NCI-H1092 treated with DMSO at 0.1 percent for 48 hours (cell line): Measurements from ENCODE around the gene DNAH6.
A peak's percentile ranks its signal among the peaks of the same experiment; 100 is the strongest.

Experiments used
- DNase-seq: peaks from one replicate; lab custom pipeline; 2025; lab: John Stamatoyannopoulos, UW

The DNAH6 gene

DNA sequence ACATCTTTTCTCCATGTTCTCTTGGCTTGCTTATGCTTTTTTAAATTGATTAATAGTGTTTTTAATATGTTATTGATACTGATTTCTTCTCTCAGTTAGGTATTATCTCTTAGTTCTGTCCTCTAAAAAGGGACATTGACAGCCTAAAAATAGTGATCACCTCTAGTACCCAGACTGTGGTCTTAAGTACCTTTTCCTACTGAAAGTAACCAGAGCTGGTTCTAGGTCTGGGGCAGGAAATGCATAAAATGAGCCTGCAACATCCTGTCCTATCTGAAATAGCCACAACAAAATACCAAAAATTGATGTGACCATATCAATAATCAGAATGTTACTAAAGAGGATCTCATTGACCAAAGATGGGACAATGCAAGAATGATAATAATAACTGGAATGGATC is 113.3 kb downstream of the DNAH6 start:
- DNase-seq = no peak

DNA sequence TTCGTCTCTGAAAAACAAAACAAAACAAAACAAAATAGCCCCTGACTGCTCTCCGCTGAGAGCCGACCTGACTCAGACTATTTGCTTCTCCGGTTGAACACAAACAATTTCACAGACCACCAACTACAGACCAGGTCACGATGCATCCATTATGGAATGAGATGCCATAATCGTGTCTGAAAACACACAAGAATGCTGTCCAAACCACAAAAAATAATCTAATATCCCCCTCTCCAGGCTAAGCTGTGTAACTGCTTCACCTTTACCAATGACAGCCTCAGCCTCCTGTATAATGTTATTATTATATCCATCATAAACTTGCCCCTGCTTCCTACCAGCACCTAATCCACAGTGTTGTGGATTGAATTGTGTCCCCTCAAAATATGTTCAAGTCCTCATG is 114.7 kb downstream of the DNAH6 start:
- peak; percentile 28 for DNase-seq

DNA sequence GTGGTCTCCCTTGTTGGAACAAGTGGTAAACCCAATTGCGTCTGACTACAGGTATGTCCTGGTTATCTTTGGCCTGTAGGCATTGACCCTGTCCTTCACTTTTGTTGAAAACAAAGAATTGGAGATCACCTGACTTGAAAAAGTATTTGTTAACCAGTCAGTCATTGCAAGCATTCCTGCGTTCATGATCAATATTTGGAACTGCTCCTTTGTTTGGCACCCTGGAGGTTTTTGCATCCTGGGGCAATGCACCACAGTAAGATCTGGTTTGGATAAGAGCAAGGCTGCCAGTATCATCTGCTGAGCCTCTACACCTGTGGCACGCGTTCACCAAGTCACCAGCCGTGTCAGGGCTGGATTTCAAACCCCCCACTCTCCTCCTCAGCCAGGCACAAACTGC is 115.7 kb downstream of the DNAH6 start:
- no peak for DNase-seq

DNA sequence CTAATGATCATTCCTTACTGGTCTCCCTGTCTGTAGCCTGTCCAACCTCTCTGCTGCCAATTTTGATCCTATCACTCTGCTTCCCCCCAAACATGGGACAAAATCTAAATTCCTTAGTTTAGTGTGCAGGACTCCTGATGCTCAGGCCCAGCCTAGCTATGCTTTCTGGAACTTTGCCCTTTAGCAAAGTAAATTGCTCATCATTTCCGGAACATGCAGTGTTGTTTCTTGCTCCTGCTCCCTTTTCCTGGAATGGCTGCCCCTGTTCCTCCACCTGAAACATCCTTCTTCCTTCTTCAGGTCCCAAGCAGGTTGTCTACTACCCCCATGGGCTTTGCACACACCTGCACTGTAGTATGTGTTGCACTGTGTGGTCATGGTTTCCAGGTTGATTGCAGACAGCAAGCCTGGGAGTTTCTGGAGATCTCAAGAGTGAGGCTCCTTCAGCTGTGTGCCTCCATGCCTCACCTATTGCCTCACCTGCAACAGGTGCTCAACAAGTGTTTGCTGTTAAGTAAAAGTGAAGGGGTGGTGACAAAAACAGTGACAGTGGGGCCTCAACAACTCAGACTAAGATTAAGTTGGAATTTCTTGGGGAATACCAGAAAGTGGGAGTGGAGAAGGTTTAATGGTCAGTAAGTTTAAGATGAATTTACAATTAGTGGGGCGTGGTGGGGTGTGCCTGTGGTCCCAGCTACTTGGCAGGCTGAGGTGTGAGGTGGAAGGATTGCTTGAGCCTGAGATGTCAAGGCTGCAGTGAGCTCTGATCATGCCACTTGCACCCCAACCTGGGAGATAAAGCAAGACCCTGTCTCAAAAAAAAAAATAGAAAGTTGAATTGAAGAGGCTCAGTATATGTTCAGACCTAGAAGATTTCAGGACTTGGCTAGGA is 120.0 kb downstream of the DNAH6 start:
- no peak for DNase-seq

DNA sequence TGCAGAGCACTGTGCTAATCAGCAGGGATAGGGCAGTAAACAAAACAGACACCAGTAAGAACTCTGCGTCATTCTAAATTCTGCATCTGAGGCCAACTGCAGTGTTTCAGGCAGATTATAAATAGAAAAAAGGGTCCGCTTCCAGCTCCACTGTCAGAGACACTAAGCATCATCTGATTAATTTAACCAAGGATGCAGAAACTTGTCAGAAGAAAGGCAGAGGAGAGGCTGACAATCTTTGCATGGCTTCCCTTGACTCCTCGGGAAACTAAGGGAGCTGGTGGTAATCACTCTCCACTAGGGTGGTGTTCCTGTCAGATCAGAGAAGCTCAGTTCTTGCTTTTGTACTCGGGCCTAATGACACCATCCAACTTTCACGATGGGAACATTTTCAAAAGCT is 123.5 kb downstream of the DNAH6 start:
- DNase-seq = no peak

DNA sequence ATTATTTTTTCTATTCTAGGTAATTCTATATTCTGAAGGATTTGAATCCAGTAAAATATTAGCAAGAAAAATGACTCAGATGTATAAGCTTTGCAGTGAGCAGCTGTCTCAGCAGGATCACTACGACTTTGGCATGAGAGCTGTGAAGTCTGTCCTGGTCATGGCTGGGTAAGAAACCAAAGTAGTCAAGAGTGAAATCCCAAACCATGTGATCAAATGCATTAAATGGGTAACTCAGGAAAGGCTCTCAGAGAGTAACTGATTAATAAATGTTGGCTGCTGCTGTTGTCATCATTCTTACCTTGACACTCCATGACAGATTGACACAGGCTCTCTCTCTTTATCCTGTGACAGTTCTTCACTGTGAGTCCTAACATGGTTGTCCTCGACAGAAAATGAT is 124.1 kb downstream of the DNAH6 start:
- no peak for DNase-seq

DNA sequence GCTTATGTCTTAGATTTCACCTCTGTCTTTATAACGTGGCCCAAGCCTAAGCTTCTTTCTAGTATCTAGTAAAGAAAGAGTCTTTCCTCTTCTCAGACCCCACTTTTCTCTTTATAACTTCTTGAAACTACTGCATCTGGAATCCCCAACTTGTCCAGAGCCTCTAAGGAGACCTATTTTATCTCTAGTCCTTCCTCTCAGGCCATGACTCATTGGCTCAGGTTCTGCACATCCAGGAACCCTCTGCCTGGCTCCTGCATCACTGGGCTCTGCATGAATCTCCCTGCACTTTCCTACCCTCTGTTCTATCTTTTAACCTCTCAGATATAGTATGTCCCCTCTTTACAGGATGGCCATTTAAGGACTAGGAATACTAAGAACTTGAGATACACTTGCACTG is 124.7 kb downstream of the DNAH6 start:
- no peak for DNase-seq

DNA sequence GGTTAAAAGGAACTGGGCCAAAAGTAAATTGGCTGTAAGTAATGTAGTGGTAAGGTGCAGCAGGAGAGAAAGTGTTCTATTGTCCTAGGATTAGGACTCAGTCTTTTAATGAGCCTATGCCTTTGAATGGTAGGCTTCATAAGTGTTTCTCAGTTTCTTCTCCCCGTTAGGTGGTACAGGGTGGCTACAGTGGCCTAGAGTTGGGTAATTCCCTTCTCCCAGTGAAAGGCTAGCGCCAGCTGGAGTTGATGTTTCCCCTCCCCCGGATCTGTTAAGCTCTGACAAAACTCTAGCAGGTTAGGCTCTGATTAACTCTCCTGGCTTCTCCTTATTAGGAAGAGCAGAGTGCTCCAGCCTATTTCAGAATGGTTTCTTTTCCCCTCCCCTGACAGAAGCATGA is 127.7 kb downstream of the DNAH6 start:
- no peak for DNase-seq

DNA sequence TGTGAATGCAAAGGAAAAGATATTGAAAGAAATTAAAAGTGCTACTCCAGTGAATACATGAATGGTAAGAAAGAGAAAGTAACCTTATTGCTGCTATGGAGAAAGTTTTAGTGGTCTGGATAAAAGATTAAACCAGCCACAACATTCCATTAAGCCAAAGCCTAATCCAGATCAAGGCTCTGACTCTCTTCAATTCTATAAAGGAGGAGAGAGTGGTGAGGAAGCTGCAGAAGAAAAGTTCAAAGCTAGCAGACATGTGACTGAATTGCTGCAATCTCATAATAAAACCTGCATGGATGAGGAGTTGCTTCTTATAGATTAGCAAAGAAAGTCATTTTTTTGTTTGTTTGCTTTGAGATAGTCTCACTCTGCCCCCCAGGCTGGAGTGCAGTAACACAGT is 130.2 kb downstream of the DNAH6 start:
- no peak for DNase-seq

DNA sequence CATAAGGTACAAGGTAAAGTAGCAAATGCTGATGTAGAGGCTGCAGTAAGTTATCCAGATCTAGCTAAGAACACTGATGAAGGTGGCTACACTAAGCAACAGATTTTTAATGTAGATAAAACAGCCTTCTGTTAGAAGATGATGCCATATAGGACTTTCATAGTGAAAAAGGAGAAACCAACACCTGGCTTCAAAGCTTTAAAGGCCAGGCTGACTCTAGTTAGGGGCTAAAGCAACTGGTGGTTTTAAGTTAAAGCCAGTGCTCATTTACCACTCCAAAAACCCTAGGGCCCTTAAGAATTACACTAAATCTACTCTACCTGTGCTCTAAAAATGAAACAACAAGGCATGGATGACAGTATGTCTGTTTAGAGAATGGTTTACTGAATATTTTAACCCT is 131.0 kb downstream of the DNAH6 start:
- DNase-seq = no peak

DNA sequence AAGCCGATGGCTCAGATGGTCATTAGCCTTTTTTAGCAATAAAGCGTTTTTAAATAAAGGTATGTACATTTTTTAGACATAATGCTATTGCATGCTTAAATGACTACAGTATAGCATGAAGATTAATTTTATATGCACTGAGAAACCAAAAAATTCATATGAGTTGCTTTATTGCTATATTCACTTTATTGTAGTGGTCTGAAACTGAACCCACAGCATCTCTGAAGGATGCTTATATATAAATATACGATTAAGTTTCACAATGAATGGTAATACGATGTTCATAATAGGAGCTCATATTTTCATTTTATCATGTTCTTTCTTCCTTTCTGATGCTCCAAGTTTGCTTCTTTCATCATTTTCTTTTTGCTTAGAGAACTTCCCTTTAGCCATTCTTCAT is 132.8 kb downstream of the DNAH6 start:
- no peak for DNase-seq

DNA sequence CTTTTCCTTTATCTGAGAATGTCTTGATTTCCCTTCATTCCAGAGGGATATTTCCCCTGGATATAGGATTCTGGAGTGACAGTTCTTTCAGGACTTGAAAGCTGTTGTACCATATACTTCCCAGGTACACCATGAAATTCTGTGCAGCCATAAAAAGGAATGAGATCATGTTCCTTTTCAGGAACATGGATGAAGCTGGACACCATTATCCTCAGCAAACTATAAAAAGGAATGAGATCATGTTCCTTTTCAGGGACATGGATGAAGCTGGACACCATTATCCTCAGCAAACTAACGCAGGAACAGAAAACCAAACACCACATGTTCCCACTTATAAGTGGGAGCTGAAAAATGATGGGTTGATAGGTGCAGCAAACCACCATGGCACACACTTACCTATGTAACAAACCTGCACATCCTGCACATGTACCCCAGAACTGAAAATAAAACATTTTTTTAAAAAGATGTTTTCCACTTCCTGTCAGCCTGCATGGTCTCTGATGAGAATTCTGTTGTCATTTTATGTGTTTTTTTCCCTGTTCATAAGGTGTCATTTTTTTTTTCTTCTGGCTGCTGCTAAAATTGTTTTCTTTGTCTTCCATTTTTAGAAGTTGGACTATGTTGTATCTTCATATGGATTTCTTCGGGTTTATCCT is 133.3 kb downstream of the DNAH6 start:
- no peak for DNase-seq

DNA sequence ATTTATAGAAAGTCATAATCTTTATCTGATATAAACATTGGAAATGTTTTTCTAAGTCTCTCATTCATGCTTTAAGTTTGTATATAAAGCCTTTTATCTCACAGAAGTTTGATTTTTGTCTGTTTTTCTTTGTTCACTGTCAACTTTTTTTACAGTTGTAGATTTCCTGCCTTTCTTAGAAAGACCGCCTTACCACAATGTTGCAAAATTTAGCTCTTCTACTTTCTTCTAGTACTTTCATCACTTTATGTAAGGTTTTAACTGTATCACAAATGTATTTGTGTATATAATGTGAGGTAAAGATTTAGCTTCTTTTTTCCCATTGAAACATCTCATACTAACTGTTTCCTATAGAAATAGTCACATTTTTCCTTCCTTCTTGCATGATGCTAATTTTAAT is 136.1 kb downstream of the DNAH6 start:
- no peak for DNase-seq

DNA sequence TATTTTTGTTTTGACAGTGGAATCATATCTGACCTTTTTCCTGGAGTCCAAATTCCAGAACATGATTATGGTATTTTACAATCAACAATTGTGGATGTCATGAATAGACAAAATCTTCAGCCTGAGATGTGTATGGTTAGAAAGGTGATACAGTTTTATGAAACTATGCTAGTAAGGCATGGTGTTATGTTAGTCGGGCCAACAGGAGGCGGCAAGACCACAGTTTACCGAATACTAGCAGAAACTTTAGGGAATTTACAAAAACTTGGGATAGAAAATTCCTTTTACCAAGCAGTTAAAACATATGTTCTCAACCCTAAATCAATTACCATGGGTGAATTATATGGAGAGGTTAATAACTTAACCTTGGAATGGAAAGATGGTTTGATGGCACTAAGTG is 137.0 kb downstream of the DNAH6 start:
- no peak for DNase-seq

DNA sequence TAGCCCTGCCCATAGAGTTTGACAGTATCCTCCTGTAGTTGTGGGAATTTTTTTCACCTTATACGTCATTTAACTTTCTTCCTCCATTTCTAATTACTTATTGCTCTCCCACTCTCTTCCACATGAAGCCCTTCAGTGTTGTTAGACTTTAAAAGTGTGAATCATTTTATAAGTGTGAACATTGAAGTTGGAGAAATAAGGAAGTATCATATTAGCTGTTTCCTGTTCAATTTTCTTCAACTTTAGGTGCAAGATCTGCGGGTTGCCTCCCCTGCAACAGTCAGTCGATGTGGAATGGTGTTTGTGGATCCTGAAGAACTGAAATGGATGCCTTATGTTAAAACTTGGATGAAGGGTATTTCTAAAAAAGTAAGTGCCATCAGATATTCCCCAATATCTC is 138.1 kb downstream of the DNAH6 start:
- DNase-seq = no peak

DNA sequence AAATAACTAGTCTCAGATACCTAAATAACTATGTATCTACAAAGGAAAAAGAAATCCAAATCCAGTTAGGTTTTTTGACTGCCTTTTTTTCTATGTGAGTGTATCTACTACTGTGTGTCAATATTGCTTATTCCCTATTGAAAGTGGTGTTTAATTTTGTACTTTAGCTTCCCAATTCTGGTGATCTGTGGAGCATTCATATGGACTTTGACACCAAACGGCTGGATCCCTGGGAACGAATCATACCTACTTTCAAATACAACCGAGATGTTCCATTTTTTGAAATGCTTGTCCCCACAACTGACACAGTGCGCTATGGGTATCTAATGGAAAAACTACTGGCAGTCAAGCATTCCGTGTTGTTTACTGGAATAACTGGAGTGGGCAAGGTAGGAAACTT is 152.8 kb downstream of the DNAH6 start:
- no peak for DNase-seq

DNA sequence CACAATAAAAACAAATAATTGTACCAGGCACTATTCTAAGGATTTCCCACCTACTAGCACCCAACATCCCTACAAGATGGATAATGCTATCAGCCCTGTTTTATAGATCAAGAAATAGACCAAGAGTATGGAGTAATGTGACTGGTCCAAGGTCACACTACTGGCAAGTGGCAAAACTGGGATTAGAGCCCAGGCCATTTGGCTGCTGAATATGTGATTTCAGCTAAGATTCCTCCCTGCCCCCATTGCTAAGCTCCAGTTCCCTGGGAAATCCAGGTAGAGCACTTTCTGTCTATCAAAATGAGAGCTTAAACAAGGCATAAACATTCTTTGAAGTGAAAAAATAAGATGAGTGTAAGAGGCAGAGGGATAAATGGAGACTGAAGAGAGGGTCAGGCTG is 157.8 kb downstream of the DNAH6 start:
- DNase-seq = no peak

DNA sequence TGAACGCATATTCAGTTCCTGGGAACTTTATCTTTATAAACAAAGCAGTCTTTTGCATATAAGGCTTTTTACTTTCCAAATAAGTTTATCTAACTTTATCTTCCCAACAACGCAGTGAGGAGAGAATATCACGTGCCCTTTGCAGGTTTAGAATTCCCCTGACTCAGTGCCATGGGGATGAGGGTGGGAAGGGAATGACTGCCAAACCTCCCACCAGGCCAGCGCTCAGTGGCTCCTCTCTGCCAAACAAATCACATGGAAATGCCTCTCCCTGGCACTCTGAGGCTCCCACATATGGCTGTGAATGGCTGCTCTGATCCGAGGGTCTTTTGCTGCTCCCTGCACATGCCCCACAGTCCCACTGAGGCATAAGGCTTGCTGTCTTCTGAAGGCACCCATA is 158.3 kb downstream of the DNAH6 start:
- no peak for DNase-seq

DNA sequence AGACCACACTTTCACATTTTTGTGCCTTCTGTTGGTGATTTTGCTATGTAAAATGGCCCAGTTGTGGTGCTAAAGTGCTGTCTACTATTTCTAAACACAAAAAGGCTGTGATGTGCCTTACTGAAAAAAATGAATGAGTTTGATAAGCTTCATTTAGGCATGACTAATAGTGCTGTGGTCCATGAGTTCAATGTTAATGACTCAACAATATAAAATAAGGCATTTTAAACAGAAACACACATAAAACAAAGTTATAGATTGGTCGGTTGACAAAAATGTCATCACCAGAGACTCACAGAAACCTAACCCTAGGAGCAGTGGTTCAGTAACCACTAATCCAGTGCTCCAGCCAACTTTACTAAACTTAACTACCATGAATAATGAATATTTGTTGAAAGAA is 160.0 kb downstream of the DNAH6 start:
- DNase-seq = no peak

DNA sequence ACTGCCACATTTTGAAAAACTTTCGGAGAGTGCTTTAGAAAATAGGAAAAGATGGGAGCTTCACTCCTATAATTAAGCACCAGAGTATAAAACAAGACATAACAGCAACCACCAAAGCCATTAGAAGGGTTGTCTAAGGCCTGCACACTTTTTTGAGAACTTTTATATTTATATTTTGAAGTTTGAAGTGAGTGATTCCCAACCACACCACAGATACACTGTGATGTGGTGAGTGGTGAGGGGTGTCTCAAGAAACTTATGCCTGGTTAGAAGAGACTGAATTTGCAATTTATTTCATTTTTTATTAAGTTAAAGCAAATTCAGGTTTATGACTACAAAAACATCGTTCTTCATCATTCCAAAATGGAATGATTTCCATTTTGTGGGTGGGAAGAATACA is 161.9 kb downstream of the DNAH6 start:
- DNase-seq = no peak

DNA sequence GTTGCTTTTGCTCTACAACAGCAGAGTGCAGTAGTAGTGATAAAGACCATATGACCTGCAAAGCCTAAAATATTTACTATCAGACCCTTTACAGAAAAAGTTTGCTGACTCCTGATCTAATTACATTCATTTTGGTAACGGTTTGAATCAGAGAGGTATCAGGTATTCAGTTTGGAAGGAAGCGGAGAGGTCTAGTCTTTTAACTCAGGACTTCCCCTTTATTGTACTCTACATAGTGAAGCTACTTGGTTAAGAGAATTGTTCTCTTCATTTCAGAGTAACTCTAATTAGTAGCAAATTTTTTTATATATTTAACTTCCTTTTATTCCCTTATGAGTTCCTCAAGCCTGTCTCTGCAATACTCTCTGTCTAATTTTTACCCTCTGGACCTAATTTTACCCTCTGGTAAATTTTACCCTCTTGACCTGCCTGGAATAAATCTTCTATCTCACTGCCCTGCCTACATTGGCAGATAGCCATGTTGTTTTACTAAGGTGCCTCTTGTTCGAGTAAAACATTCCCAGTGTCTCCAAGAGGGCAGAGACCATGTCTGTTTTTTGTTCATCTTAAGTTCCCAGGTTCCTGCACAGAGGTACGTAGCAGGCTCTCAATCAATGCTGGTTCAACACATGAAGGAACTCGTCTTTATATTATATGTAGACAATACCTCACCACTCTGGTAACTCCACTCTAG is 170.6 kb downstream of the DNAH6 start:
- DNase-seq = no peak

DNA sequence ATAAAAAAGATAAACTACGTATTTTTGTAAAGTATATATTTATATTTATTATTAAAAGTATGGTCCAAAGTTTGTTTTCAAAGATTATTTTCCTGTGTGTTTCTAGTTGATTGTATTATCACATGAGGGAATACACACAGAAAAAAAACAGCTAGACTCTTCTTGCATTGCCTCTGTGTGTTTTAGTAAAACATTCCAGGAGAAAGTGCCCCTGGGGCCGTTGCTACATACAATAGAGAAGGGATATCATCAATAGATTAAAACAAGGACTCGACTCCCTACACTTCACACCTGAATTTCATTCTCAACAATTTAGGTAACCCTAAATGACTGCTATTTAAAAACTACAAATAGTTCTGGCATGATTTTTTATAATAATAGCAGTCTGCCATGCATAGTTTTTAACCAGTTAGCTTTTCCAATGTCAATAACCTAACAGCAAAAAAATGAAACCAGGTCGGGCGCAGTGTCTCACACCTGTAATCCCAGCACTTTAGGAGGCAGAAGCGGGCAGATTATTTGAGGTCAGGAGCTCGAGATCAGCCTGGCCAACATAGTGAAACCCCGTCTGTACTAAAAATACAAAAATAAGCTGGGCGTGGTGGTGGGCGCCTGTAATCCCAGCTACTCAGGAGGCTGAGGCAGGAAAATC is 171.3 kb downstream of the DNAH6 start:
- DNase-seq = no peak

DNA sequence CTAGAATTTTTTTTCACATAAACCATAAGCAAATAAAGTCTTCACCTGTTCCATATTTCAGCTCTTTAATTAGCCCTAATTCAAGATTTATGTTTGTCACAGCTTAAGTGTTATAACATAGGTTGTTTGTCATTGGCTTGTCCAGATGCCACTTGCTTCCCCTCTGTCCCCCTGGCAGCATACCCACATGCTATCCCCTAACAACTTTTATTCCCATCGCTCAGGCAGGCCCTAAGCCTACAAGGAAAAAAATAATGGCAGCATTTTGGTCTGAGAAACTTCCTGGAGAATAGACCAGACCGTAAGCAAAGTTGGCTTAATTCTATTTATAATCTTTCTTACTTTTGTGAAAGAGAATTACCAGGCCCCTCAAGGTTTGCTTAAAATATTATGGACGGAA is 173.9 kb downstream of the DNAH6 start:
- no peak for DNase-seq
